Measurements from ENCODE around the gene LYSMD4.
"Not testable (repeated sequence)": the region's sequence is repeated elsewhere in the genome, so short reads cannot be mapped to it uniquely, and the experiment has no call there.

LYSMD4 gene

DNA sequence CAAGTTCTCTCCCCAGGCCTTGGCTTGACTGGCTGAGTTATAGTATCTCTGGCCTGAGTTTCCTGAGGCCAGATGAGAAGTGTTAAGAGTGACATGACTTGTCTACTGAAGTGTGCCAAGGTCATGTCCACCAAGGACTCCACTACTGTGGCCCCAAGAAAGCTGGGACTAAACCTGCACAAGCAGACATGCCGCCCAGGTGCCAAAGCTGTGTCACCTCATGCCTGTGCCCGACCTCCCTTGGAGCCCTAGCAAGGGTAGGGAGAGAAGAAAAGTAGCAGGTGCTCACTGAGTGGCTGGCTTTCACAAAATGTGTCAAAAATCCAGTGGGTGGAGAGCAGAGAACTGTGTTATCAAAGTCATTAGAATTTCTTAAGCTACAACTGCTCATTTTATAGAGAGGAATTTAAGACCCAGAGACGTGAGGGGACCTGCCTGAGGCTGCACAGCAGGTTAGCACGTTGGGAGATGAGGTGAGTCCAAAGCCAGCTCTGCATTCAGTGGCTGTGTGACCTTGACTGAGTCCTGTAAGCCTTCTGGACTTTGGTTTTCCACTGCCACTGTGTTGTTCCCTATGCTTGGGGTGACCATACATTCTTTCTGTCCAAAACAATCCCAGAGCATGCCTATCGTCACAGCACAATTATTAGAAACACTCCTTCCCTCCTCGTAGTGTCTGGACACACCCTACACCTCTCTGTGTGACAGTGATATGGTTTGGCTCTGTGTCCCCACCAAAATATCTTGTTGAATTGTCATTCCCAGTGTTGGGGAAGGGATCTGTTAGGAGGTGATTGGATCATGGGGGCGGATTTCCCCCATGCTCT, 5.0 kb upstream of the LYSMD4 start:
- H3K4me1 Mint-ChIP-seq (ENCODE audit: low read depth): peaks cover 5% of the 10 kb centered on the region
- intact Hi-C loops (cut with micrococcal nuclease): no loop called here
- H3K27ac Mint-ChIP-seq: no peak overlapping the region
- no peak overlapping the region for H3K4me3 Mint-ChIP-seq
- H3K36me3 Mint-ChIP-seq (ENCODE audit: low read depth): no peaks in the 10 kb centered on the region
- H3K27me3 Mint-ChIP-seq: peaks cover 4% of the 10 kb centered on the region
- no peaks in the 10 kb centered on the region for H3K9me3 Mint-ChIP-seq

DNA sequence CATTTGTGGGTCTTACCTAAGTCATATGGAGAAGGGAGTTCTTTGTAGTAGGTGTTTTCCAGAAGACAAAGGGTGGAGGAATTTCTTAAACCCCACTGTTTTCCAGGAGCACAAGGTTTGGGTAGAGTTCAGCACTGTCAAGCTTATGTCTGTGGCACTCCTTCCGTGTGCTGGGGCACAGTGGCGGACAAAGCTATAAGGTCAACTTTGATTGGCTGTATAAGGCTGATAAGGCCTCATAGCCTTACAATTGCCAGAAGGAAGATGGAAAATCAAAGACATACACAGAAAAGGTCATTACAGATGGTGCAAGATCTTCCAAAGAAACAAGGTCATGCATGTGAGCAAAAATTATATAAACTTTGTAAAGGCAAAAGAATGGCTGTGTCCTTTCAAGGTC, 3.5 kb upstream of the LYSMD4 start:
- Mint-ChIP-seq H3K9me3 (no peaks in the 10 kb centered on the region), H3K4me3 (no peak overlapping the region), H3K4me1 (ENCODE audit: low read depth) (peaks cover 11% of the 10 kb centered on the region), H3K27ac (no peak overlapping the region), H3K27me3 (peaks cover 10% of the 10 kb centered on the region), H3K36me3 (ENCODE audit: low read depth) (no peaks in the 10 kb centered on the region)
- intact Hi-C loops (cut with micrococcal nuclease): no loop called here

DNA sequence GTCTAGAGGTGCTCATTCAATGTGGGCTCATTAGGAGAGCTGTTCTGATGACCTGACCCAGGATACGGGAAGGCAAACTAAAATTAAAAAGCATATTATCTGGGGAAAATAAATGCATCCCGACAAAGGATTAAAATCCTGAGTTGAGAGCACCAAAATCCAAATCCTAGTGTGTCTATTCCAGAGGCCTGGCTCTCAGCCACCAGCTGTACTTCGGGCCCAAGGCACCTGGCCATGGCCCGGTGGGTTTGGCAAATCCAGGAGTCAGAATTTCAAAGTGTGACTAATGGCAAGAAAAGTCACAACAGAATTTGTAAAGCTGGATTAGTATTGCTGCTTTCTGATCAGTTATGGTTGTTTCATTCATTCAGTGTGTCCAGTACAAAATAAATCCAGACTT, 2.6 kb upstream of the LYSMD4 start:
- Mint-ChIP-seq H3K9me3 (no peaks in the 10 kb centered on the region), H3K27ac (no peak overlapping the region), H3K27me3 (peaks cover 10% of the 10 kb centered on the region), H3K4me1 (ENCODE audit: low read depth) (peaks cover 11% of the 10 kb centered on the region), H3K36me3 (ENCODE audit: low read depth) (no peaks in the 10 kb centered on the region), H3K4me3 (no peak overlapping the region)
- intact Hi-C loops (cut with micrococcal nuclease): no loop called here

GRCh38 chr15:99734575-99734974, 1.3 kb upstream of the LYSMD4 start:
- no peak overlapping the region for H3K27ac Mint-ChIP-seq
- no peak overlapping the region for H3K4me3 Mint-ChIP-seq
- peaks cover 11% of the 10 kb centered on the region for H3K4me1 Mint-ChIP-seq (ENCODE audit: low read depth)
- H3K36me3 Mint-ChIP-seq (ENCODE audit: low read depth): no peaks in the 10 kb centered on the region
- intact Hi-C loops (cut with micrococcal nuclease): no loop called here
- peaks cover 10% of the 10 kb centered on the region for H3K27me3 Mint-ChIP-seq
- no peaks in the 10 kb centered on the region for H3K9me3 Mint-ChIP-seq

- H3K4me3 Mint-ChIP-seq: peak overlapping the region; percentile 80
- peak overlapping the region; percentile 89 for H3K27ac Mint-ChIP-seq
- H3K4me1 Mint-ChIP-seq (ENCODE audit: low read depth): peaks cover 11% of the 10 kb centered on the region
- H3K9me3 Mint-ChIP-seq; intact Hi-C loops (cut with micrococcal nuclease); H3K27me3 Mint-ChIP-seq; H3K36me3 Mint-ChIP-seq (ENCODE audit: low read depth): not testable (repeated sequence)
Observed at GRCh38 chr15:99734040-99734291, 729 bp upstream of the LYSMD4 start.

GRCh38 chr15:99732751-99733267, 428 bp downstream of the LYSMD4 start:
- Mint-ChIP-seq H3K36me3 (ENCODE audit: low read depth) (peaks cover 8% of the 10 kb centered on the region), H3K4me1 (ENCODE audit: low read depth) (peaks cover 11% of the 10 kb centered on the region), H3K27me3 (peaks cover 10% of the 10 kb centered on the region), H3K4me3 (peak overlapping the region; percentile 80), H3K9me3 (no peaks in the 10 kb centered on the region), H3K27ac (peak overlapping the region; percentile 89)
- intact Hi-C loops (cut with micrococcal nuclease): no loop called here

DNA sequence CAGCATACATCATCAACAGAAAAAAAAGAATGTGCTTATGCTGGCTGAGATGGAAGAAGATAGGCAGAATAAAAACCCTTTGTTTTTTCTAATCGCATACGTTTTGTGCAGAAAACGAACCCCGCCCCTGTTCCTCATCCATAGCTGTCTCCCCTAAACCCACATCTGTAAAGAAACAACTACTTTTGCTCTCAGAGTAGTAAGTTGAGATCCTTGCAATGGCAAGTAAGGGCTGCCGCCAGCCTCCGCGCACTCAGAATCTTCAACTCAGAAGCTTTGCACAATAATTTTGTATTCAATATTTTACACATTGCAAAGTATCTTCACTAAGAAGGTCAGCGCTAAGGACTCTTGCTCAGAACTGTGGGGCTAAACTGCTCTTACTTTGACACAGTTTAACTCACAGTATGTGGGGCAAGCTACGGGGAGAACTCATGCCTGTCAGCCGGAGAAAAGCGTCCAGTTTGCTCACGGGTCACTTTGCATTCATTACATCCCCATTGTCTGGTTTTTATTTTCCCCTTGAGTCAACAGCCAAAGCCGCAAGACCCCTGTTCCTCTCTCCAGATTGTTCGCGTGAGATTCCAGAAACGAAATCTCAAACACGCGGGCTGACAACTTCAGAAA, 1.0 kb downstream of the LYSMD4 start:
- H3K36me3 Mint-ChIP-seq (ENCODE audit: low read depth): peaks cover 8% of the 10 kb centered on the region
- peak overlapping the region; percentile 80 for H3K4me3 Mint-ChIP-seq
- H3K4me1 Mint-ChIP-seq (ENCODE audit: low read depth): peaks cover 11% of the 10 kb centered on the region
- H3K27ac Mint-ChIP-seq: peak overlapping the region; percentile 89
- peaks cover 10% of the 10 kb centered on the region for H3K27me3 Mint-ChIP-seq
- H3K9me3 Mint-ChIP-seq: no peaks in the 10 kb centered on the region
- intact Hi-C loops (cut with micrococcal nuclease): no loop called here

GRCh38 chr15:99731336-99732123, 1.7 kb downstream of the LYSMD4 start:
- Mint-ChIP-seq H3K4me1 (ENCODE audit: low read depth) (peaks cover 11% of the 10 kb centered on the region), H3K4me3 (no peak overlapping the region), H3K9me3 (no peaks in the 10 kb centered on the region), H3K27ac (no peak overlapping the region), H3K36me3 (ENCODE audit: low read depth) (peaks cover 8% of the 10 kb centered on the region), H3K27me3 (peaks cover 10% of the 10 kb centered on the region)
- intact Hi-C loops (cut with micrococcal nuclease): no loop called here

GRCh38 chr15:99729920-99730319, 3.3 kb downstream of the LYSMD4 start:
- Mint-ChIP-seq H3K9me3 (no peaks in the 10 kb centered on the region), H3K27me3 (peaks cover 10% of the 10 kb centered on the region), H3K4me1 (ENCODE audit: low read depth) (peaks cover 11% of the 10 kb centered on the region), H3K27ac (no peak overlapping the region), H3K36me3 (ENCODE audit: low read depth) (peaks cover 8% of the 10 kb centered on the region), H3K4me3 (no peak overlapping the region)
- intact Hi-C loops (cut with micrococcal nuclease): no loop called here

- intact Hi-C loops (cut with micrococcal nuclease): no loop called here
- peaks cover 11% of the 10 kb centered on the region for H3K4me1 Mint-ChIP-seq (ENCODE audit: low read depth)
- peaks cover 8% of the 10 kb centered on the region for H3K36me3 Mint-ChIP-seq (ENCODE audit: low read depth)
- H3K9me3 Mint-ChIP-seq: no peaks in the 10 kb centered on the region
- H3K27ac Mint-ChIP-seq: no peak overlapping the region
- peaks cover 10% of the 10 kb centered on the region for H3K27me3 Mint-ChIP-seq
- no peak overlapping the region for H3K4me3 Mint-ChIP-seq
Observed at GRCh38 chr15:99729327-99729726, 3.9 kb downstream of the LYSMD4 start.

- H3K36me3 Mint-ChIP-seq (ENCODE audit: low read depth): peaks cover 8% of the 10 kb centered on the region
- intact Hi-C loops (cut with micrococcal nuclease): no loop called here
Observed at GRCh38 chr15:99728916-99729315, 4.3 kb downstream of the LYSMD4 start.

DNA sequence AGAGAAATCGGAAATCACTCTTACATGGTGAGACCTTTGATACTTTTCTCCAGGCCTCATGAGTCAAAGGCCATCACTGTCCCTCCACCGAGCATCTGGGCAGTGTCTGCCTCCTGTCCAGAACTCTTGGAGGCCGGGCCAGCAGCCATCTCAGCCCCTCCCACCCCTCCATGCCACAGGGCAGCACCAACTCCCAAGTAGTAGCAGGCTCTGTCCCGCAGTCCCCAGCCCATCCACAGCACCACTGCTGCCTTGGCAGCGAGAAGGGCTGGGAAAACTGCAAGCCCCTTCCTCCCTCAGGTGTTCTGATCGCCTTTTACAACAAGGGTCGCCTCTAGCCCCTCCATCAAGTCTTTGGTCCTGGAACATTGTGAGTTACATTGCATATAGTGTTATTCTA, 5.5 kb downstream of the LYSMD4 start:
- intact Hi-C loops (cut with micrococcal nuclease): no loop called here
- Mint-ChIP-seq H3K4me3 (no peak overlapping the region), H3K27ac (no peak overlapping the region), H3K4me1 (ENCODE audit: low read depth) (peaks cover 6% of the 10 kb centered on the region), H3K36me3 (ENCODE audit: low read depth) (peaks cover 8% of the 10 kb centered on the region), H3K27me3 (peaks cover 6% of the 10 kb centered on the region), H3K9me3 (no peaks in the 10 kb centered on the region)

More at GRCh38 chr15:99728916-99729315, 4.3 kb downstream of the LYSMD4 start:
- peaks cover 11% of the 10 kb centered on the region for H3K4me1 Mint-ChIP-seq (ENCODE audit: low read depth)
- peaks cover 10% of the 10 kb centered on the region for H3K27me3 Mint-ChIP-seq
- H3K4me3 Mint-ChIP-seq: no peak overlapping the region
- H3K9me3 Mint-ChIP-seq: no peaks in the 10 kb centered on the region
- H3K27ac Mint-ChIP-seq: no peak overlapping the region

GRCh38 chr15:99727330-99727729, 5.9 kb downstream of the LYSMD4 start:
- intact Hi-C loops (cut with micrococcal nuclease): no loop called here
- Mint-ChIP-seq H3K9me3 (no peaks in the 10 kb centered on the region), H3K4me1 (ENCODE audit: low read depth) (peaks cover 3% of the 10 kb centered on the region), H3K27me3 (peaks cover 3% of the 10 kb centered on the region), H3K36me3 (ENCODE audit: low read depth) (peaks cover 8% of the 10 kb centered on the region), H3K27ac (no peak overlapping the region), H3K4me3 (no peak overlapping the region)

GRCh38 chr15:99726333-99726732, 6.9 kb downstream of the LYSMD4 start:
- H3K4me3 Mint-ChIP-seq: no peak overlapping the region
- H3K9me3 Mint-ChIP-seq: no peaks in the 10 kb centered on the region
- no peaks in the 10 kb centered on the region for H3K27me3 Mint-ChIP-seq
- H3K4me1 Mint-ChIP-seq (ENCODE audit: low read depth): no peaks in the 10 kb centered on the region
- intact Hi-C loops (cut with micrococcal nuclease): no loop called here
- H3K27ac Mint-ChIP-seq: no peak overlapping the region
- H3K36me3 Mint-ChIP-seq (ENCODE audit: low read depth): peaks cover 8% of the 10 kb centered on the region

Data from dendritic cell treated with granulocyte-macrophage colony-stimulating factor and Interleukin-4, amounts not matched to agents 40 ng/mL and 50 ng/mL, for 4 days (primary cell).